K562 (cell line): ENCODE measurements around the gene FTH1. TPM values are rescaled to one million over a fixed set of nuclear protein-coding genes. Genes with fewer than 3 reads are reported as not detected.

Experiments used
- ATAC-seq: fragments of 200-7000 bp; cut with Tn5 transposase; 3 replicates; pipeline ENCODE4 v1.9.1; 2020; ENCODE audit warnings: moderate library complexity
- BruUV-seq: library from RNA; stranded (reverse); fragments of 400-500 nt; replicated peaks from 2 replicates; lab custom pipeline; 2021; lab: Mats Ljungman, UMichigan
- CTCF ChIA-PET: fragments of 300-600 bp; formaldehyde crosslinking; extraction: SDS; loops from one replicate; lab custom pipeline; 2021; ENCODE audit warnings: low intra/inter-chr PET ratio; lab: Yijun Ruan, JAX
- POLR2A ChIA-PET: fragments of 300-600, 350-650 bp; sonication (Branson Sonifier 250); formaldehyde crosslinking; extraction: SDS; loops from one replicate; lab custom pipeline; 2021; ENCODE audit warnings: antibody characterized with exemption, inconsistent platforms; lab: Yijun Ruan, JAX
- DNase-seq, 4 experiments: peaks; one replicate each; pipeline versions ENCODE4 v3.0.0 to v3.0.0-alpha.2; 2011 to 2018; ENCODE audit warnings: low spot score in 3 of 4, mixed read lengths in 3 of 4; ENCODE audit errors: extremely low read depth in 1 of 4
- FAIRE-seq: peaks from 2 replicates; lab custom pipeline; 2011; peaks lifted over from hg19 to GRCh38; lab: Jason Lieb, UNC
- H2AFZ ChIP-seq: 2 replicates; pipeline ENCODE4 v1.6.0; 2011; ENCODE audit warnings: low read depth, low read length, control low read depth, inconsistent platforms
- H3K27ac ChIP-seq: fragments of 200-600 bp; 3 replicates; pipeline ENCODE4 v1.8.0; 2011; ENCODE audit warnings: low read depth, mild to moderate bottlenecking, control low read depth, inconsistent platforms, low read length, moderate library complexity, mixed read lengths; ENCODE audit errors: extremely low read depth
- H3K27me3 ChIP-seq, 2 experiments: fragments of 300-600 bp in 1 of 2; 2 replicates in 1 of 2; 3 replicates in 1 of 2; pipeline versions ENCODE4 v1.6.0 to v1.8.0; 2011; ENCODE audit warnings: inconsistent platforms in 2 of 2, low read length in 2 of 2, mild to moderate bottlenecking in 1 of 2, mixed read lengths in 1 of 2, moderate library complexity in 1 of 2; ENCODE audit not compliant: control insufficient read depth in 2 of 2, insufficient read depth in 2 of 2
- H3K36me3 ChIP-seq: fragments of 300-600 bp; 3 replicates; pipeline ENCODE4 v1.8.0; 2011; ENCODE audit warnings: mild to moderate bottlenecking, low read length, inconsistent platforms; ENCODE audit not compliant: control insufficient read depth, insufficient read depth
- H3K4me1 ChIP-seq, 2 experiments: fragments of 200-600 bp in 1 of 2; replicated peaks in 1 of 2; 2 replicates in 1 of 2; 3 replicates in 1 of 2; pipeline versions ENCODE4 v1.5.1 to v1.8.0; 2011; ENCODE audit warnings: inconsistent platforms in 2 of 2, low read length in 2 of 2, mild to moderate bottlenecking in 1 of 2, mixed read lengths in 1 of 2, moderate library complexity in 1 of 2; ENCODE audit not compliant: control insufficient read depth in 2 of 2, insufficient read depth in 2 of 2
- H3K4me2 ChIP-seq: 2 replicates; pipeline ENCODE4 v1.6.1; 2011; ENCODE audit warnings: low read length, control low read depth, inconsistent platforms, mixed read lengths; ENCODE audit not compliant: insufficient read depth
- H3K4me3 ChIP-seq: fragments of 200-600 bp; sonication (generic), shearing (Covaris generic); 2 replicates; pipeline ENCODE4 v1.5.1; 2016; ENCODE audit warnings: control low read depth, inconsistent platforms
- H3K79me2 ChIP-seq: fragments of 200-600 bp; 3 replicates; pipeline ENCODE4 v1.8.0; 2011; ENCODE audit warnings: low read length, inconsistent platforms; ENCODE audit not compliant: control insufficient read depth, insufficient read depth
- H3K9ac ChIP-seq, 2 experiments: 2 replicates each; pipeline versions ENCODE4 v1.6.0 to v1.6.1; 2011; ENCODE audit warnings: low read depth in 2 of 2, low read length in 2 of 2, control low read depth in 1 of 2, inconsistent platforms in 1 of 2, mild to moderate bottlenecking in 1 of 2, mixed read lengths in 1 of 2; ENCODE audit not compliant: insufficient read depth in 1 of 2
- H3K9me1 ChIP-seq: one replicate; pipeline ENCODE4 v1.6.0; 2011; ENCODE audit warnings: inconsistent platforms, mild to moderate bottlenecking, low read length, moderate library complexity; ENCODE audit not compliant: control insufficient read depth, insufficient read depth
- H3K9me3 ChIP-seq: replicated peaks from 2 replicates; pipeline ENCODE4 v1.5.1; 2011; ENCODE audit warnings: low read depth, low read length, inconsistent platforms; ENCODE audit not compliant: control insufficient read depth, insufficient read depth
- H4K20me1 ChIP-seq: replicated peaks from 2 replicates; pipeline ENCODE4 v1.6.1; 2011; ENCODE audit warnings: low read length, inconsistent platforms, mixed read lengths; ENCODE audit not compliant: control insufficient read depth, insufficient read depth
- CBX1 ChIP-seq: sonication (generic); IDR thresholded peaks from 2 replicates; pipeline ENCODE4 v1.6.1; 2016; ENCODE audit warnings: antibody characterized with exemption, low read depth, mild to moderate bottlenecking
- CEBPB ChIP-seq: fragments of 450-650 bp; IDR thresholded peaks from 2 replicates; pipeline ENCODE4 v1.6.1; 2016; ENCODE audit warnings: missing genetic modification characterization, missing compliant biosample characterization
- CEBPG ChIP-seq, 3 experiments: fragments of 200-800 bp in 1 of 3; sonication (Bioruptor generic) in 1 of 3; sonication (generic) in 1 of 3; formaldehyde crosslinking in 1 of 3; IDR thresholded peaks in 2 of 3; conservative IDR thresholded peaks in 1 of 3; 2 replicates each; pipeline versions ENCODE4 v1.6.1 to v1.8.0; 2016 to 2022; ENCODE audit warnings: missing compliant biosample characterization in 2 of 3, missing genetic modification characterization in 2 of 3, mild to moderate bottlenecking in 1 of 3, missing genetic modification reagents in 1 of 3
- MEIS2 ChIP-seq: fragments of 450-650 bp; IDR thresholded peaks from 2 replicates; pipeline ENCODE4 v1.6.1; 2014; ENCODE audit warnings: mild to moderate bottlenecking; ENCODE audit not compliant: partially characterized antibody
- PKNOX1 ChIP-seq: fragments of 450-650 bp; IDR thresholded peaks from 2 replicates; pipeline ENCODE4 v1.6.1; 2016
- RBM25 ChIP-seq: fragments of 200-400 bp; formaldehyde crosslinking; IDR thresholded peaks from 2 replicates; pipeline ENCODE4 v1.6.1; 2018; ENCODE audit warnings: low read length, low read depth, moderate library complexity; ENCODE audit not compliant: severe bottlenecking
- WGBS: fragments of 100-300 bp; shearing (Covaris generic); methylation state at CpG from one replicate; pipeline ENCODE4 v1.1.6; 2016; ENCODE audit warnings: low coverage, mixed read lengths; ENCODE audit not compliant: insufficient coverage; ENCODE audit errors: missing lambda C conversion rate; 5-methylcytosine and 5-hydroxymethylcytosine counted together
- in situ Hi-C: fragments of 300-500 bp; cut with MboI; formaldehyde crosslinking; loops from 4 replicates; pipeline ENCODE4 v1.15.0; 2018; ENCODE audit warnings: inconsistent platforms, mixed read lengths
- intact Hi-C: fragments of 100-400 bp; cut with micrococcal nuclease; formaldehyde crosslinking; loops from 2 replicates; pipeline ENCODE4 v1.14.2; 2022
- polyA plus RNA-seq, 8 experiments: library from polyadenylated mRNA; depleted of rRNA in 4 of 8; stranded (reverse) in 5 of 8; unstranded in 3 of 8; fragments of >200 nt; fragmentation: Nextera tagmentation in 2 of 8; fragmentation: Illumina TruSeq in 1 of 8; extraction: Ambion mirVana in 2 of 8; extraction: Trizol in 1 of 8; gene quantifications; 2 replicates each; pipeline versions ENCODE4 v1.2.1 to v1.2.3, GENCODE V29; 2011 to 2014; ENCODE audit warnings: inconsistent platforms in 1 of 8, missing spikeins in 1 of 8
- total RNA-seq, 7 experiments: library from RNA; depleted of rRNA in 6 of 7; stranded (reverse); fragments of >200 nt in 6 of 7; fragmentation: Illumina TruSeq in 2 of 7; extraction: Trizol in 2 of 7; gene quantifications; 2 replicates each; pipeline versions ENCODE4 v1.2.1 to v1.2.3, GENCODE V29; 2011 to 2021; ENCODE audit warnings: low replicate concordance in 1 of 7

Gene FTH1
- total and polyA plus RNA-seq, 9 of the 15 experiments (the other 6 are each of a cell fraction or from before 2014, with no cell fraction given) = 370 to 3,146 (median 802) TPM

- TF ChIP-seq PKNOX1 (peak; percentile 29; the same call in 1 of the 2 replicates), CBX1 (no peak), RBM25 (peak; percentile 65), CEBPG (CRISPR knock-in tag; IDR thresholded peaks at IDR 0.05) (no peak), CEBPG (tag; conservative IDR thresholded peaks at IDR 0.05 in 1 of 2, IDR thresholded peaks at IDR 0.05 in 1 of 2) (peak; percentile 67 to 84), CEBPB (tag) (peak; percentile 90), MEIS2 (peak; percentile 48)
- Histone ChIP-seq H2AFZ (no peak overlapping the region), H3K4me3 (no peak overlapping the region), H4K20me1 (no peaks in the 10 kb centered on the region), H3K9ac (no peak overlapping the region; a peak in 1 of 4 replicates), H3K9me3 (no peaks in the 10 kb centered on the region), H3K36me3 (no peaks in the 10 kb centered on the region), H3K4me2 (no peak overlapping the region), H3K27ac (no peak overlapping the region), H3K9me1 (peaks cover 5% of the 10 kb centered on the region), H3K79me2 (no peaks in the 10 kb centered on the region), H3K27me3 (no peaks in the 10 kb centered on the region), H3K4me1 (peaks cover 20 to 27% of the 10 kb centered on the region in 2 experiments; a peak in 4 of 5 replicates)
- DNase-seq = no peak
- intact Hi-C loops = loop anchor here (2.0 kb wide), 3 partner anchors 18 to 160 kb away; partner anchors contain the start of gene FTH1
- CTCF ChIA-PET = interaction anchor here (1.9 to 4.5 kb wide), 2 partner anchors 49 to 77 kb away, joined by 7 to 98 read pairs; no protein-coding TSS in a partner anchor
- BruUV-seq = no TSS peak
- ATAC-seq = no peak
- 48% methylated on average over 7 of the region's 7 CpGs for WGBS
- POLR2A ChIA-PET = interaction anchor here (0.6 to 14.1 kb wide), 13 partner anchors 8 to 161 kb away, joined by 3 to 327 read pairs (median 6); partner anchors contain the start of gene FTH1
- no peak for FAIRE-seq
- in situ Hi-C loops = loop anchor here (5.0 kb wide), 1 partner anchor 51 kb away; no protein-coding TSS in a partner anchor
Observed at GRCh38 chr11:61948505-61948904, 18.9 kb downstream of the FTH1 start.
